H1 (cell line): ENCODE data around the gene PLXNA4. TPM values are rescaled to one million over a fixed set of nuclear protein-coding genes. Genes with fewer than 3 reads are reported as not detected.

ENCODE experiments used
- ATF2 ChIP-seq: IDR thresholded peaks from 2 replicates; pipeline ENCODE4 v1.6.1; 2012; ENCODE audit warnings: low read length, inconsistent platforms
- MAFK ChIP-seq: IDR thresholded peaks from 2 replicates; pipeline ENCODE4 v1.6.1; 2012; ENCODE audit warnings: low read depth, mild to moderate bottlenecking, improper control_type of control experiment, low read length
- NRF1 ChIP-seq: IDR thresholded peaks from 2 replicates; pipeline ENCODE4 v1.6.1; 2011; ENCODE audit warnings: mild to moderate bottlenecking, low read depth, low read length, improper control_type of control experiment
- SIX5 ChIP-seq: IDR thresholded peaks from 2 replicates; pipeline ENCODE4 v1.6.1; 2011; ENCODE audit warnings: mild to moderate bottlenecking, low read depth, low read length
- polyA plus RNA-seq, 7 experiments: library from polyadenylated mRNA; depleted of rRNA in 3 of 7; stranded (reverse) in 5 of 7; unstranded in 2 of 7; fragments of >200 nt in 5 of 7; fragments of 200-250 nt in 2 of 7; gene quantifications; 1 replicate in 5 of 7; 2 replicates in 1 of 7; 4 replicates in 1 of 7; pipeline versions ENCODE4 v1.2.1 to v1.2.3, GENCODE V29; 2011 to 2013; ENCODE audit warnings: missing spikeins in 2 of 7, mixed read lengths in 2 of 7
- total RNA-seq: library from RNA; stranded (reverse); fragmentation: NEBNext Ultra II Directional; extraction: Animal tissue kit (Norgen Biotek cat#: 25700); gene quantifications from 2 replicates; pipeline ENCODE4 v1.2.1, GENCODE V29; 2021
- TF ChIP-seq, protein P1 (sequence below): fragments of 300-600 bp; sonication (generic); IDR thresholded peaks from 2 replicates; pipeline ENCODE4 v1.7.1; 2012; ENCODE audit warnings: low read length, moderate library complexity, mild to moderate bottlenecking, inconsistent platforms; ENCODE audit not compliant: insufficient replicate concordance

Gene PLXNA4
- total and polyA plus RNA-seq, 2 of the 8 experiments (the other 6 are each of a cell fraction or from before 2014, with no cell fraction given) = 0.76 to 0.79 TPM

GRCh38 chr7:132309102-132309805 lies 267.0 kb downstream of the PLXNA4 start (continued):
- TF ChIP-seq, protein P1, sequence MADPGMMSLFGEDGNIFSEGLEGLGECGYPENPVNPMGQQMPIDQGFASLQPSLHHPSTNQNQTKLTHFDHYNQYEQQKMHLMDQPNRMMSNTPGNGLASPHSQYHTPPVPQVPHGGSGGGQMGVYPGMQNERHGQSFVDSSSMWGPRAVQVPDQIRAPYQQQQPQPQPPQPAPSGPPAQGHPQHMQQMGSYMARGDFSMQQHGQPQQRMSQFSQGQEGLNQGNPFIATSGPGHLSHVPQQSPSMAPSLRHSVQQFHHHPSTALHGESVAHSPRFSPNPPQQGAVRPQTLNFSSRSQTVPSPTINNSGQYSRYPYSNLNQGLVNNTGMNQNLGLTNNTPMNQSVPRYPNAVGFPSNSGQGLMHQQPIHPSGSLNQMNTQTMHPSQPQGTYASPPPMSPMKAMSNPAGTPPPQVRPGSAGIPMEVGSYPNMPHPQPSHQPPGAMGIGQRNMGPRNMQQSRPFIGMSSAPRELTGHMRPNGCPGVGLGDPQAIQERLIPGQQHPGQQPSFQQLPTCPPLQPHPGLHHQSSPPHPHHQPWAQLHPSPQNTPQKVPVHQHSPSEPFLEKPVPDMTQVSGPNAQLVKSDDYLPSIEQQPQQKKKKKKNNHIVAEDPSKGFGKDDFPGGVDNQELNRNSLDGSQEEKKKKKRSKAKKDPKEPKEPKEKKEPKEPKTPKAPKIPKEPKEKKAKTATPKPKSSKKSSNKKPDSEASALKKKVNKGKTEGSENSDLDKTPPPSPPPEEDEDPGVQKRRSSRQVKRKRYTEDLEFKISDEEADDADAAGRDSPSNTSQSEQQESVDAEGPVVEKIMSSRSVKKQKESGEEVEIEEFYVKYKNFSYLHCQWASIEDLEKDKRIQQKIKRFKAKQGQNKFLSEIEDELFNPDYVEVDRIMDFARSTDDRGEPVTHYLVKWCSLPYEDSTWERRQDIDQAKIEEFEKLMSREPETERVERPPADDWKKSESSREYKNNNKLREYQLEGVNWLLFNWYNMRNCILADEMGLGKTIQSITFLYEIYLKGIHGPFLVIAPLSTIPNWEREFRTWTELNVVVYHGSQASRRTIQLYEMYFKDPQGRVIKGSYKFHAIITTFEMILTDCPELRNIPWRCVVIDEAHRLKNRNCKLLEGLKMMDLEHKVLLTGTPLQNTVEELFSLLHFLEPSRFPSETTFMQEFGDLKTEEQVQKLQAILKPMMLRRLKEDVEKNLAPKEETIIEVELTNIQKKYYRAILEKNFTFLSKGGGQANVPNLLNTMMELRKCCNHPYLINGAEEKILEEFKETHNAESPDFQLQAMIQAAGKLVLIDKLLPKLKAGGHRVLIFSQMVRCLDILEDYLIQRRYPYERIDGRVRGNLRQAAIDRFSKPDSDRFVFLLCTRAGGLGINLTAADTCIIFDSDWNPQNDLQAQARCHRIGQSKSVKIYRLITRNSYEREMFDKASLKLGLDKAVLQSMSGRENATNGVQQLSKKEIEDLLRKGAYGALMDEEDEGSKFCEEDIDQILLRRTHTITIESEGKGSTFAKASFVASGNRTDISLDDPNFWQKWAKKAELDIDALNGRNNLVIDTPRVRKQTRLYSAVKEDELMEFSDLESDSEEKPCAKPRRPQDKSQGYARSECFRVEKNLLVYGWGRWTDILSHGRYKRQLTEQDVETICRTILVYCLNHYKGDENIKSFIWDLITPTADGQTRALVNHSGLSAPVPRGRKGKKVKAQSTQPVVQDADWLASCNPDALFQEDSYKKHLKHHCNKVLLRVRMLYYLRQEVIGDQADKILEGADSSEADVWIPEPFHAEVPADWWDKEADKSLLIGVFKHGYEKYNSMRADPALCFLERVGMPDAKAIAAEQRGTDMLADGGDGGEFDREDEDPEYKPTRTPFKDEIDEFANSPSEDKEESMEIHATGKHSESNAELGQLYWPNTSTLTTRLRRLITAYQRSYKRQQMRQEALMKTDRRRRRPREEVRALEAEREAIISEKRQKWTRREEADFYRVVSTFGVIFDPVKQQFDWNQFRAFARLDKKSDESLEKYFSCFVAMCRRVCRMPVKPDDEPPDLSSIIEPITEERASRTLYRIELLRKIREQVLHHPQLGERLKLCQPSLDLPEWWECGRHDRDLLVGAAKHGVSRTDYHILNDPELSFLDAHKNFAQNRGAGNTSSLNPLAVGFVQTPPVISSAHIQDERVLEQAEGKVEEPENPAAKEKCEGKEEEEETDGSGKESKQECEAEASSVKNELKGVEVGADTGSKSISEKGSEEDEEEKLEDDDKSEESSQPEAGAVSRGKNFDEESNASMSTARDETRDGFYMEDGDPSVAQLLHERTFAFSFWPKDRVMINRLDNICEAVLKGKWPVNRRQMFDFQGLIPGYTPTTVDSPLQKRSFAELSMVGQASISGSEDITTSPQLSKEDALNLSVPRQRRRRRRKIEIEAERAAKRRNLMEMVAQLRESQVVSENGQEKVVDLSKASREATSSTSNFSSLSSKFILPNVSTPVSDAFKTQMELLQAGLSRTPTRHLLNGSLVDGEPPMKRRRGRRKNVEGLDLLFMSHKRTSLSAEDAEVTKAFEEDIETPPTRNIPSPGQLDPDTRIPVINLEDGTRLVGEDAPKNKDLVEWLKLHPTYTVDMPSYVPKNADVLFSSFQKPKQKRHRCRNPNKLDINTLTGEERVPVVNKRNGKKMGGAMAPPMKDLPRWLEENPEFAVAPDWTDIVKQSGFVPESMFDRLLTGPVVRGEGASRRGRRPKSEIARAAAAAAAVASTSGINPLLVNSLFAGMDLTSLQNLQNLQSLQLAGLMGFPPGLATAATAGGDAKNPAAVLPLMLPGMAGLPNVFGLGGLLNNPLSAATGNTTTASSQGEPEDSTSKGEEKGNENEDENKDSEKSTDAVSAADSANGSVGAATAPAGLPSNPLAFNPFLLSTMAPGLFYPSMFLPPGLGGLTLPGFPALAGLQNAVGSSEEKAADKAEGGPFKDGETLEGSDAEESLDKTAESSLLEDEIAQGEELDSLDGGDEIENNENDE = no peak
- no peak for TF ChIP-seq SIX5
- no peak for TF ChIP-seq NRF1
- no peak for TF ChIP-seq ATF2
- no peak for TF ChIP-seq MAFK
